ENCODE measurements around the gene PAQR9. TPM values are rescaled to one million over a fixed set of nuclear protein-coding genes. Genes with fewer than 3 reads are reported as not detected.

The PAQR9 gene
- total and polyA plus RNA-seq, 9 of the 15 experiments (the other 6 are each of a cell fraction or from before 2014, with no cell fraction given): 0.04 to 0.58 (median 0.22) TPM

DNA sequence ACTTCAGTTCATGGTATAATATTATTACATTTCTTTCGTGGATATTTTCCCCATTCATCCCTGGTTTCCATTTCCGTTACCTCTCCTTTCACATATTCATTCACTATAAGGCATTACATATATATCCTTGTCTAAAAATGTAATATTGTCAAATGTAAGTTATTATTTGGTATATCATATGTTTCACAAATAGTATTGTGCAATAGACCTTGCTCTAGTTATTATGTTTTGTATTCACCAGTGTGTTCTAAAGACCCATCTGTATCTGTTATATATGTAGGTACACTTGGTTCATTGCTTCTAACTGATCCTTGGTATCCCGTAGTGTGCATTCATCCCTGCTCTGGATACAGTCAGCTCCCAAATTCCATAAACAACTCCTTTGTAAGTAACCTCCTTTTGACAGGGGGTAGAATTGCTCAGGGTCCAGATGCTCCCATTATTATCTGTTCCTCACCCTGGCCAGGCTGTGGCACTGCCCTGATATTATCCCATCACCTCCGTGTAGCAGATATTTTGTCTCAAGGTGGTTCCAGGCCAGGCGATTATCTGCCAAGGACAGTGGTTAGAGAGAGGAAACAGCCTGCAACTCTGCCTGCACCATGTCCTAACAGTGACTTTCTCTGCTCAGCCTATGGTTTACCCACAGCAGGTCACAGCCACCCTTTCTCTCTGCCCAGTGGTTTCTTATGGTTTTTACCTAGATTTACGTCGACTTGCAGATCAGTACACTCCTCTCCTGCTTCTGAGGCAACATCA lies 29.2 kb downstream of the PAQR9 start:
- ATAC-seq: no peak
- ChIA-PET POLR2A (interaction anchor here (1.0 kb wide), 1 partner anchor 34 kb away, joined by 3 read pairs; no protein-coding TSS in a partner anchor), CTCF (ENCODE audit: low intra/inter-chr PET ratio) (no interaction called here)
- H3K27me3 ChIP-seq (ENCODE audit: control insufficient read depth in 2 of 2, insufficient read depth in 2 of 2, low read length in 2 of 2): no peaks in the 10 kb centered on the region
- H3K4me3 ChIP-seq: no peak overlapping the region
- H3K4me1 ChIP-seq (replicated peaks in 1 of 2; ENCODE audit: control insufficient read depth in 2 of 2, insufficient read depth in 2 of 2, low read length in 2 of 2): peaks cover 0 to 10% of the 10 kb centered on the region in 2 experiments; a peak in 4 of 5 replicates
- in situ Hi-C loops (cut with MboI) (loop anchor here (5.0 kb wide), 1 partner anchor 48 kb away; no protein-coding TSS in a partner anchor), intact Hi-C loops (cut with micrococcal nuclease) (no loop called here)
- WGBS (ENCODE audit: insufficient coverage, low coverage, missing lambda C conversion rate): 46% methylated on average over 7 of the region's 7 CpGs
- H3K9me1 ChIP-seq (ENCODE audit: control insufficient read depth, insufficient read depth, low read length): no peaks in the 10 kb centered on the region
- H2AFZ ChIP-seq (ENCODE audit: low read depth, low read length): no peak overlapping the region
- no peak for DNase-seq (ENCODE audit: extremely low read depth in 1 of 4, low spot score in 3 of 4)
- no peak overlapping the region for H3K9ac ChIP-seq (ENCODE audit: insufficient read depth in 1 of 2, low read depth in 2 of 2, low read length in 2 of 2)
- no peak for TF ChIP-seq CCNT2 (IDR thresholded peaks at IDR 0.05; ENCODE audit: borderline replicate concordance, extremely low read depth, insufficient read length, low read depth, low read length)
- peak; percentile 90 for TF ChIP-seq CEBPB (tag; IDR thresholded peaks at IDR 0.05)
- TF ChIP-seq CEBPG (CRISPR knock-in tag; IDR thresholded peaks at IDR 0.05): no peak
- TF ChIP-seq CEBPG (tag; conservative IDR thresholded peaks at IDR 0.05 in 1 of 2, IDR thresholded peaks at IDR 0.05 in 1 of 2): peak; percentile 64 to 92
- no peak for TF ChIP-seq ZNF57 (CRISPR knock-in tag; IDR thresholded peaks at IDR 0.05)
- no peak overlapping the region for H3K27ac ChIP-seq (ENCODE audit: extremely low read depth, low read depth, low read length)
- BruUV-seq (replicated peaks): no TSS peak
- no peaks in the 10 kb centered on the region for H3K79me2 ChIP-seq (ENCODE audit: control insufficient read depth, insufficient read depth, low read length)
- H4K20me1 ChIP-seq (replicated peaks; ENCODE audit: control insufficient read depth, insufficient read depth, low read length): no peaks in the 10 kb centered on the region
- H3K4me2 ChIP-seq (ENCODE audit: insufficient read depth, low read length): no peak overlapping the region
- H3K36me3 ChIP-seq (ENCODE audit: control insufficient read depth, insufficient read depth, low read length): no peaks in the 10 kb centered on the region
- FAIRE-seq: no peak
- peaks cover 5% of the 10 kb centered on the region for H3K9me3 ChIP-seq (replicated peaks; ENCODE audit: control insufficient read depth, insufficient read depth, low read depth, low read length)

Data from K562 (cell line).